Tibial artery (tissue), 4 donors: Measurements from ENCODE around the gene TRIM65.

ENCODE experiments used
- DNase-seq, 2 donors: peaks; one replicate each; pipeline ENCODE4 v3.0.0-alpha.2; 2019
- H3K27ac ChIP-seq, 2 donors: fragments of 200-600 bp; sonication (generic) in 1 of 2; 1 replicate in 1 of 2; 2 replicates in 1 of 2; pipeline ENCODE4 v1.5.1; 2018 to 2019; ENCODE audit warnings: mild to moderate bottlenecking in 1 of 2
- H3K27me3 ChIP-seq, 2 donors: fragments of 200-600 bp; sonication (generic) in 1 of 2; one replicate each; pipeline versions ENCODE4 v1.5.1 to v1.6.0; 2016 to 2019
- H3K36me3 ChIP-seq, 3 donors: fragments of 200-600 bp; sonication (generic) in 2 of 3; one replicate each; pipeline ENCODE4 v1.5.1; 2016 to 2019; ENCODE audit warnings: mild to moderate bottlenecking in 2 of 3
- H3K4me1 ChIP-seq, 4 donors: fragments of 200-600 bp; sonication (generic) in 2 of 4; 1 replicate in 3 of 4; 2 replicates in 1 of 4; pipeline ENCODE4 v1.5.1; 2016 to 2019
- H3K4me3 ChIP-seq, 2 donors: fragments of 200-600 bp; sonication (generic) in 1 of 2; 1 replicate in 1 of 2; 2 replicates in 1 of 2; pipeline ENCODE4 v1.5.1; 2018 to 2019; ENCODE audit warnings: mild to moderate bottlenecking in 2 of 2
- H3K9me3 ChIP-seq, 3 donors: fragments of 200-600 bp; sonication (generic) in 1 of 3; one replicate each; pipeline ENCODE4 v1.5.1; 2016 to 2019
- CTCF ChIP-seq, 2 experiments: fragments of 200-600 bp in 1 of 2; fragments of 450-650 bp in 1 of 2; IDR thresholded peaks; one replicate each; pipeline ENCODE4 v1.5.1; 2017 to 2019; ENCODE audit warnings: antibody characterized with exemption in 2 of 2, mild to moderate bottlenecking in 1 of 2, moderate library complexity in 1 of 2
- intact Hi-C: fragments of 100-400 bp; cut with DNase I; formaldehyde crosslinking; loops from one replicate; pipeline ENCODE4 v1.15.0; 2023; ENCODE audit warnings: low total_unique reads

The TRIM65 gene

DNA sequence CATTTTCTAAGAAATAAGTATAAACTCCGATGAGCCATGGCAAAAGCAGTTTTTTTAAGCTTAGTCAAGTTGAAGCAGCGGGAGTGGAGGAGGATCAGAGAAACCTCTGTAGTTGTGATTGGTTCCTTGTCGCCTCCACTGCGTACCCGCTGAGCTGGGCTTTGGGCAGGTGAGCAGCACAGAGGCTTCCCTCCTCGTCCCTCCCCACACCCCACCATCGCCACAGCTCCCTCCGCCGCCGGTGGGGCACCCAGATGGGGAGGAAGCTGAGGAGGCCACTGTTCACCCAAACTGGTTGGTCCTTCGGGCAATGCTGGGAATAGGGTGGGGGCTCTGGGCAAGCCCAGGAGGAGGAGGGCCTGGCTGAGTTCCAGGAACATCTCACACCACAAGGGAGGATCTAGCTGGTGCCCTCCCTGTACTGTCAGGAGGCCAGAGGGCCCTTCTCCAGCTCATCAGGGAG is 13.1 kb upstream of the TRIM65 start:
- no peak overlapping the region for H3K27ac ChIP-seq
- H3K36me3 ChIP-seq = peaks cover 0 to 25% (median 11%) of the 10 kb centered on the region in 3 donors
- DNase-seq = no peak
- H3K4me3 ChIP-seq = no peak overlapping the region
- H3K27me3 ChIP-seq = no peaks in the 10 kb centered on the region
- peaks cover 0 to 7% (median 3%) of the 10 kb centered on the region in 4 donors for H3K4me1 ChIP-seq
- TF ChIP-seq CTCF (IDR thresholded peaks at IDR 0.05) = no peak
- intact Hi-C loops = loop anchor here (10.0 kb wide), 1 partner anchor 365 kb away; no protein-coding TSS in a partner anchor
- no peaks in the 10 kb centered on the region for H3K9me3 ChIP-seq

DNA sequence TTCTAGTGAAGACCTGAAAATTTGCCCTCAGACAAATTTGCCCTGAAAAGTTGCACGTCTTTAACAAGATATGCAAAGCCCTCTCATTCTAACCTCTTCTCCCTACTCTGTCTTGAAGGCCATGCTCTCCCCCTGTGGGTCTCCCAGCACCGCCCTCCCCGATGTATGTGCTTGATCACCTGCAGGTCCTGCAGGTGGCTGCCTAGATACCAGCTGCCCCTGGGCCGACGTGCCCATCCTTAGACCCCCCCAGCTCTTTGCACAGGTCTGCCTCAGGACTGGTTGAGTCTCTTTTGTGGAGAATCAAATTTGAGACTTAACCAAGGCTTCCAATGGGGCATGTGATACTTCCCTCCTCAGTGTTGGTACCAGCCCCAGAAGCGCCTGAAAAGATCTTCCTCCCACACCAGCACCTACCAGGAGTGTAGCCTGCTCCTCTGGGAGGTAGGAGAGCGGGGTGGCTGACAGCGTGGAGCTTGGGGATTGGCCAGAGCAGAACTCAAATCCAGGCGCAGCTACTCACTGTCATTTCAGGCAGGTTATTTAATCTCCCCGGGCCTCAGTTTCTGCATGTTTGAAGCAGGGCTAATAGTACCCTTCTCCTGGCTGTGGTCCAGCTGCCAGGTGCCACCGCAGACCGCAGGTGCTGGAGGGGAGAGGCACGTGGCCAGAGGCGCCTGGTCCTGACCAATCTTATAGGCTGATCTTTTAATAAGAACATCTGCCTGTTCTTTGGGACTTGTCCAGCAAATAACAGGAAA is 12.5 kb upstream of the TRIM65 start:
- Histone ChIP-seq H3K4me1 (peaks cover 0 to 9% (median 3%) of the 10 kb centered on the region in 4 donors), H3K27ac (no peak overlapping the region), H3K4me3 (no peak overlapping the region), H3K9me3 (no peaks in the 10 kb centered on the region), H3K36me3 (peaks cover 0 to 19% (median 5%) of the 10 kb centered on the region in 3 donors), H3K27me3 (no peaks in the 10 kb centered on the region)
- intact Hi-C loops = loop anchor here (10.0 kb wide), 1 partner anchor 366 kb away; no protein-coding TSS in a partner anchor
- TF ChIP-seq CTCF (IDR thresholded peaks at IDR 0.05) = no peak
- DNase-seq = no peak

DNA sequence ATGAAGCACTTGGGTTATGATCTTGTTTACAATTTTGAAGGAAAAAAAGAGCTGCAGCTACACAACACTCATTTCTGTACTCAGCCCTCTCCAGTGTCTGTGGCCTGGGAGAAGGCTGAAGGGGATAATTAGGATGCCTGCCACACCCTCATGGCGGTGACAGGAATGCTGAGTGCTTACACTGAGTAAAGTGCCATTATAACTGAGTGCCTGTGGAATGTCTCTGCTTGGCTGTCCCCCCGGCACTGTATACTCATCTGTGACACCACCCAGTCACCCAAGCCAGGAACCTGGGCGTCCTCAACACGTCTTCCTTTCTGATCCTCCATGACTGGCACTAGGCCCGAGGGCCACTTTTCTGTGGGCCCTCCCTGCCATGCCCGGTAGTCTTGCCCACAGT is 11.4 kb upstream of the TRIM65 start:
- Histone ChIP-seq H3K36me3 (peaks cover 0 to 10% (median 0%) of the 10 kb centered on the region in 3 donors), H3K27me3 (no peaks in the 10 kb centered on the region), H3K4me1 (peaks cover 0 to 18% (median 10%) of the 10 kb centered on the region in 4 donors), H3K4me3 (no peak overlapping the region), H3K27ac (no peak overlapping the region), H3K9me3 (no peaks in the 10 kb centered on the region)
- no peak for DNase-seq
- TF ChIP-seq CTCF (IDR thresholded peaks at IDR 0.05) = no peak
- intact Hi-C loops = loop anchor here (10.0 kb wide), 1 partner anchor 367 kb away; no protein-coding TSS in a partner anchor

- Histone ChIP-seq H3K27me3 (no peaks in the 10 kb centered on the region), H3K36me3 (peaks cover 7 to 18% (median 16%) of the 10 kb centered on the region in 3 donors), H3K27ac (no peak overlapping the region), H3K4me1 (peaks cover 0 to 18% (median 10%) of the 10 kb centered on the region in 4 donors), H3K9me3 (no peaks in the 10 kb centered on the region), H3K4me3 (no peak overlapping the region)
- intact Hi-C loops = loop anchor here (10.0 kb wide), 1 partner anchor 368 kb away; no protein-coding TSS in a partner anchor
- no peak for DNase-seq
- no peak for TF ChIP-seq CTCF (IDR thresholded peaks at IDR 0.05)
These were observed 9.6 kb upstream of the TRIM65 start for GRCh38 chr17:75906143-75906884.

- peak; percentile 89 to 96 for DNase-seq
- intact Hi-C loops = loop anchor here (2.0 to 10.0 kb wide), 2 partner anchors 102 to 370 kb away; no protein-coding TSS in a partner anchor
- peaks cover 14 to 32% (median 30%) of the 10 kb centered on the region in 3 donors for H3K36me3 ChIP-seq
These were observed 8.2 kb upstream of the TRIM65 start, which contains the start of gene MRPL38 for GRCh38 chr17:75904749-75905521. Gene MRPL38 (minus strand): TSS chr17:75904884. CDS start chr17:75904875, 9 bp downstream.

More at GRCh38 chr17:75904749-75905521, 8.2 kb upstream of the TRIM65 start, which contains the start of gene MRPL38:
- no peaks in the 10 kb centered on the region for H3K27me3 ChIP-seq
- peak within 1 kb of the TSS; percentile 84 to 91 for H3K27ac ChIP-seq
- H3K9me3 ChIP-seq = no peaks in the 10 kb centered on the region
- H3K4me1 ChIP-seq = peaks cover 0 to 14% (median 8%) of the 10 kb centered on the region in 4 donors
- H3K4me3 ChIP-seq = peak within 1 kb of the TSS; percentile 75 to 79
- TF ChIP-seq CTCF (IDR thresholded peaks at IDR 0.05) = peak; percentile 96 to 100
